GM19099 (cell line): ENCODE measurements around the gene PRELP.

Experiments used
- POLR2A ChIP-seq: IDR thresholded peaks from 3 replicates; pipeline ENCODE4 v1.6.1; 2011; ENCODE audit warnings: low read depth; ENCODE audit not compliant: insufficient read length; ENCODE audit errors: extremely low read depth

Gene PRELP

DNA sequence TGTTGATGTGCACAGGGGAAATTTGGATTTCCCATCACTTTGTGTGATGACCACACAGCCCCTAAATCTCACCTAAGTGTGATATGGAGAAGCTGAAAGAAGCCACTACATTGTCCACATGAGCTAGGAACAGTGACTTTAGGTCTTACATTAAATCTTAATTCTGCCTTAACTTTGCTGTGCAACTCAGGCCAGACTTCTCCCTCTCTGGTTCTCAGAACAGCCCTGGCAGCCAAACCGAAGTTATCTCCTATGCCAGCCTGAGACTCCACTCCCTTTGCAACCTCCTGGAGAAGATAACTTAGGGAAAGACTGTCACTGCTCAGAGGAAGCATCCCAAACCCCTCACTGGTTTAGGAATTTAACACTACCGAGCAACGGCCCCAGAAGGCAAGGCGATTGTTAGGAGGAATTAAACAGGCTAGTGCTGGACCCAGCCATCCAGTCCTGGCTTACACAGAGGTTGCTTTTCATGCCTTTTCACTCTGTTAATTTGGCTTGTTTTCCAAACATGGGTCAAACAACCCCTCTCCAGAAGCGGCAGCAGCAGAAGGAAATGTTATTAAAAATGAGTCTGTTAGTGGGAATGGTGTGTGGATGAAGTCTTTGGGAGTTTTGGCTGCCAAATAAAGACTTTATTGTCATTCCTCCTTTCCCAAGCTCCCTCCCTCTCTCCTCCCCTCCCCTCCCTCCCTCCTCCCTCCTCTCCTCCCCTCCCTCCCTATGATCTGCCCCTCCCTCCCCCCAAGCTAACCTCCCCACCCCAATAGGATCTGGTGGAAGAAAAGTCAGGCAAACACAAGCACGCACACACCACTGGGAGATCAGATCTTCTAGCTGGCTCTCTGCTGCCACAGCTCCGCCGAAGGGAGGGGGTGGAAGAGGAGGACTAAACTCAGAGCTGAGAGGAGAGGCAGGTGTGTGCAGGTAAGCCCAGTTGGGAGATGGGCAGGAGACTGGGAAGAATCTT is at the start of gene PRELP:
PRELP (plus strand) TSS at position 795 of the 970 bp plus-strand sequence. CDS start 7,379 bp downstream, outside the sequence.
- no peak for TF ChIP-seq POLR2A

DNA sequence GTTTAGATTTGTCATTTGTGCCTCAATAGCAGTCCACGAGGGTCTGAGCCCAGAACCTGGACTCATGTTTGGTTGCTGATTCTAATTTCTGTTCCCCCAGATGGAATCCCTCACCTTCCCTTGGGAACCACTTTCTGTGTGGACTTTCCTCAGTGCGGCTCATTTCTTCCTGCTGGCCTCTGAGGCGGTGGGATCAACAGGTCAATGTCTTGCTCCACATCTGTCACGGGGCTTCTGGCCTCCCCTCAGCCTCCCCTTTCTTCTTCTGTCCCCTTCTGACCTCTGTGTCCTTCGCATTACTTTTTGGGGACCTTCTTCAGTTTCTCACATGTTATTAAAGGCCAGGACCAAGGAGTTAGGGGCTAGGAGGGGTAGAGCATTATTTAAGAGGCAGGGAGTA is 49.2 kb upstream of the PRELP start:
- no peak for TF ChIP-seq POLR2A

DNA sequence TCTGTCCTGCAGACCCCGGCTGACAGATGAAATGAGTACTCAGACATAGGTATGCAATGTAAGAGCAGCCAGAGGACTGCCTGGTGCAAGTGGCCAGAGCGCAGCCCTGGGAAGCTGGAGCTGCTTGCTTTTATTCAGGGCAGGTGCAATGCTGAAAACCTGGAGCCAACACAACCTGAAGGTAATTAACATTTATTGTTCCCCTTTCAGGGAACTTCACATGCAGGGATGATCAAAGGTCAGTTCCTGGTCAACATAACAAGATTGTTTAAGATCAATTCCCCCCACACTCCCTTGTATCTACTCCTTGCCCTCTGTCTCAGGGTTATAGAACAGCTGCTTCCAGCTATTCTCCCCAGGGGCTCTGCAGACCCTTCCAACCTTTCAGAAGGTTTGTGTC is 48.7 kb upstream of the PRELP start:
- TF ChIP-seq POLR2A = no peak

DNA sequence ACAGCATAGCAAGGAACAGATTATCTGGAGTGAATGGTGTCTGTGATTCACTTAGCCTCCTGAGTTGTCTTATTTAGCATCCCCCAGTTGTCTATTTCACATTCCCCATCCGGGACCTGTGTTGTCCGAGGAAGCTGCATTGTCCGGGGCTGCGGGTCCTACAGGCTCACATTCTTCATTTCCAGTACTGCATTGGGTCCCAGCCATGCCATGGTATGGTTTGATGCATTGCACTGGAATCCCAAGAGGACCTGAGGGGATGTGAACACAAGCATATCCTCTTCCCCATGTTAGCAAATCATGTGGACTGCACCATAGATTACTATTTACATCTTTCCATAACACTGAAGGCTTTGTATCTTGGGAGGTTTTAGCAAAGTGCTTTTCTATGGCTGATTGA is 48.2 kb upstream of the PRELP start:
- TF ChIP-seq POLR2A = no peak

DNA sequence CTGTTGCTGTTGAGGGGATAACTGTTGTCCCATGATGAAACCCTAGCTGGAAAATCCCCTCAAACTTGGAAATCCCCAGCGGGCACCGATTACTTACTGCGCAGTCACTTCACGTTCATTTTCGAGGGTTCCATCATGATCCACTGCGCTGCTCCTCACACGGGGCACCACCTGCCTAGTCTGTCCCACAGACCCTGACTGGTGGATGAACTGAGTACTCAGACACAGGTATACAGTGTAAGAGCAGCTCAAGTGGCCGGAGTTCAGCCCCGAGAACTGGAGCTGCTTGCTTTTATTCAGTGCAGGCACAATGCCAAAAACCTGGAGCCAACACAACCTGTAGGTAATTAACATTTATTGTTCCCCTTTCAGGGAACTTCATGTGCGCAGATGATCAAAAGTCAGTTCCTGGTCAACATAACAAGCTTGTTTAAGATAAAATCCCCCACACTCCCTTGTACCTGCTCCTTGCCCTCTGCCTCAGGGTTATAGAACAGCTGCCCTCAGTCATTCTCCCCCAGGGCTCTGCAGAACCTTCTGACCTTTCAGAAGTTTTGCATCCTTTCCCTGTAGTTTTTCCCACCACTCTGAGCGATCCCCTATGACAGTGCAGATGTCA is 46.5 kb upstream of the PRELP start:
- TF ChIP-seq POLR2A = no peak

DNA sequence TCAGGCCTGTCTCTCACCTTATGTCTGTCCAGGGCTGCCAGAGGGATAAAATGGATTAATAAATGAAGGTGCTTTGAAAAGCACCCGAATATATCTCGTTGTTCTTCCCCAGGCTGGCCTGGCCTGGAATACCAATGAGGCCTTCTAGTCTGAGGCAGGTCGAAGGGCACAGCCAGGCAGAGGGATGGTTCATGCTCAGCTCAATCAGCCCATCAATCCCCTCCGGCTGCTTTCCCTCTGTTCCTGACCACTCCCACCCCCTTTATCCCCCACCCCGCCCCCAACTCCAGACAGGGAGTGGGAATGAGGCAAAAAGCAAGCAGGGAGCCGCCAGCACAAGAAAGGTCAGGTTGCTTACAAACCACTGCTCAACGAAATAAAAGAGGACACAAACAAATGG is 40.0 kb upstream of the PRELP start:
- no peak for TF ChIP-seq POLR2A

DNA sequence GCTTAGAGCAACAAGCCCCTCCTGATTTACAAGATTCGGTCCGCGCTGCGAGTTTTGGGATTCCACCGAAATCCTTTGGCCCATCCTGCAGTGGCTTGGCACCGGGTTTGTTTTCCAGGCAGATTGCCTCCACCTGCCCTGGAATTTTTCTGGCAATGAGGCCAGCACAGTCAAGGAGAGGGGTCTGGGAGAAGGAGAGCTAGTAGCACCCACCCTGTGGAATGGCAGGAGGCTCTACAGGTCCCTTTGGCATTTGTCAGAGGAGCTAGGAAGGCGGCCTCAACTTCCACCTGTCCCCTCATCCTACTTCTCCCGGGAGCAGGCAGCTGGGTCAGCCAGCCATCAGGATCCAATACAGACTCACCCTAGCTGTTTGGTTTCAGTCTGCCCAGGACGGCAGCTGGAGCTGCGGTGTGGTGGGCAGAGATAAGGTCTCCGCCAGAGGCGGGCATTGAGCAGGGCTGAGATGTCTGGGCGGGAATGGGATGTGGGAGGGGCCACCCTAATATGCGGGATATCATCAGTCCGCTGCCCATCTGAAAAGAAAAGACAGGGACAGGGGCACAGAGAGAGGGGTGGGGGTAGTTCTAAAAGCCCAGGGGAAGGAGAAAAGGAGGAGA is 37.8 kb upstream of the PRELP start:
- TF ChIP-seq POLR2A = no peak

DNA sequence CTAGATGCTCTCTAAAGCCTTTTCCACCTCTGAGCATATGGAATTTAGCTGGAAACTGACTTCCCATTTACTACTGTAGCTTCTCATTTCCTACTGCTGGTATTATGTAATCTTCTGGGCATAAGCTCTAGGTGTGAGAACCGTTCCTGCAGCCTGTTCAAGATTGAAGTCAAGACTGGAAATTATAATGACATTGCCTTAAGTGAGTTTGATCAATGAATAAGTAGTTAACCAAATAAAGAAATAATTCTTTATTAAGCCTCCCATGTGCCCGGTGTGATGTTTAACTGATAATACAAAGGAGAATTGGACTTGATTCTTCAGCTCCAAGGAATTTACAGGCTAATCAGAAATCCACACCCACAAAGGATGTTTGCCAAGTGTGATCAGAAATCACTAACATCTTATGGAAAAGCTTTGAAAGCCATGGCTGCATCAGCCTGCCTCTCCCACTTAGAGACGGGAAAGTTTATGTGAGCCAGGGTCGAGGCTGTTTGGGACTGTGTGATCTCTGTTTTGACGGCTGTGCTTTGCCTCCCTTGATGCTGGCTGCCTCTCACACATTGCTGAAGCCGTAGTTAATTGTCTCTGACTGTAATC is 36.4 kb upstream of the PRELP start:
- no peak for TF ChIP-seq POLR2A

DNA sequence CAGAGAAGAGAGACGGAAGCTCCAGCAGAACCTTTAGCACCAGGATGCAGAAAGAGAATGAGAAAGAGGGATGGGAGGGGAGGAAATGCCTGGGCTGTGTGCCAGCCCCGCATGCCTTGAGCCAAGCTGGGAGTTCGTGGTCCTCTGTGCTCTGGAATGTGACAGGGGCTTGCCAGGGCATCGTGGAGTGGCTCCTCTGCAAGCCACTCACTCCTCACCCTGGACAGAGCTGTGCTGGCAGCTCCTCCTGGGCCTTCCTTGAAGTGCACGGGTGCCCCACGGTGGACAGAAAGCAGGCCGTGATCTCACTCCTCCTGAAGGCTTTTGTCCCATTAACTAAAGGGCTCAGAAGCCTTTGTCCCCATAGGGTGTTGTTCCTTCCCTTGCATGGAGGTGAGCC is 34.8 kb upstream of the PRELP start:
- no peak for TF ChIP-seq POLR2A

DNA sequence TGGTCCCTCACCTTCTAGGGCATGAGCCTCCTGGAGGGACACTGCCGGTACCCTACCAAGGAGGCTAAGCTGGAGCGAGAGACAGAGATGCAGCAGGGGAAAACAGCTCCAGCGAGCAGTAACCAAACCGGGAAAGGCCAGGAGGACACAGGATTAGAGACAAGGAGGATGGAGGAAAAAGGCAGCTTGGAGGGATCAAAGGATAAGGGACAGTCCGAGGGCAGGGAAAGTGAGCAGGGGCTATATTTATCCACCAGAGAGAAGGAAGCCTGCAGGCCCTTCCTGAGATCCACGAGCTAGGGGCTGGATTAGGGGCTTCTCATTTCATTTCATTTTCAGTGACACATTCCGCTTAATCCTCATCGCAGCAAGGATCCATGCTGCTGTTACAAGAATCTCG is 33.8 kb upstream of the PRELP start:
- no peak for TF ChIP-seq POLR2A

DNA sequence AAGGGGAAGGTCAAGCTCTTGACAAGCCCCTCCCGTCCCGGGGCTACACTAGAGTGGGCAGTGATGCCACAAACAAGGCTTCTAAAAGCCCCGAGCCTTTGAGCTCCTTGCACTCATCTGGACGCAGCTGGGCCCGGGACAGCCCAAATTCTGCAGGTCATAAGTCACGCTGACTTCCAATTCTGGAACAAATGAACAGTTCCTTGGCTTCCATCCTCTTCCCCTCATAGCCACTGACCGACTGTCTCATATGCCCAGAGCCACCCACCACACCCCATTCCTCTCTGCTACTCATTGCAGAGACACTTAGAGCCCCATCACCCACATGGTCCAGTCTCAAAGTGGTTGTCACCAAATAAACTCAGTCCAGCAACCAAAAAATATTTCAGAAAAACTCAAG is 32.8 kb upstream of the PRELP start:
- no peak for TF ChIP-seq POLR2A

DNA sequence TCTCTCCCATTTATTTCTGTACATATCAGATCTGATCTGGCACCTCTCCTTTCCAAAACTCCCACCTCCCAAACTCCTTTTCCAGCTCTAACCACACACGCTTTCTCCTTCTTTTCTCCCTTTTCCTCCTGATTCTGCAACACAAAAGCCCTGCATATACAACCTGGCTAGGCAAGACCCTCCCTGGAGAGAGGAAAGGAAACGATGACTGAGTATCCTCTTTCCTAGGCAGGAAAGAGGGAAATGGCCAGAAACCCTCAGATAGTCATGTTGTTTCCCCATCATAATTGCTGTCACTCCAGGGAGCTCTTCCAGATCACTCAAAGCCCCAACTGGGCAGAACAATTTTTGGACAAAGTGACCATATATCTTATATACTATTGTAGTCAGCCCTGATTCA is 32.3 kb upstream of the PRELP start:
- TF ChIP-seq POLR2A = no peak

DNA sequence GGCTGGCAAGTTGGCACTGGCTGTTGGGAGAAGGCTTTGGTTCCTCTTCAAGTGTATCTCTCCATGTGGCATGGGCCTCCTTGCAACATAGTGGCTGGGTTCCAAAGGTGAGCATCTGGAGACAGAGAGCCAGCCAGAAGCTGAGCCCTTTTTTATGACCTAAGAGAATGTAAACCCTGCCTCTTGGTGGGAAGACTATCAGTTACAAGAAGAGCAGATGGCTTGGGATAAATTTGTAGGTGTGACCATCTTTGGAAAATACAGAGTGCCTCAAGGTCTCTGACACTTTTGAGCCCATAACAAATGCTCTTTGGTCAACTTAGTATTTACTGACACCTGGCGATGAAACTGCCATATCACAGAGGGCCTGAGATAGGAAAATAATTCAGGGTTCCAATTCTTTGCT is 31.4 kb upstream of the PRELP start:
- no peak for TF ChIP-seq POLR2A

DNA sequence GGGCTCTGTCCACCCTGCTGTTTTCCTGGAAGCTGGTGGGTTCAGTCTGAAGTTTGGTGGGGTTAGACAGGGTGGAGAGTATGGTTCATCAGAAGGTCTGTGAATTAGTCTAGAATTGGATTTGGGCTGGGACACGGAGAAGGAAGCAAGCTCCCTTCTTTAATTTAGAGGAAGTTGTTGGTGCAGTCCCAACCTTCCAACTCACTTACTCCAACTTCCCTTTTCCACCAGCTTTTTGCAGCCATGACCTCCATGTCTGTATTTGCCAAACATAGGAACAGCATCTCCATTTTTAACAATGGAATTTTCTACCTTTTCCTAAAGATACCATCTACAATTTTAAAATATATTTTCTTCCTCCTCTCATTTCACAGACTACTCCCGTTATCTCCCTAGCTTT is 28.5 kb upstream of the PRELP start:
- TF ChIP-seq POLR2A = no peak

DNA sequence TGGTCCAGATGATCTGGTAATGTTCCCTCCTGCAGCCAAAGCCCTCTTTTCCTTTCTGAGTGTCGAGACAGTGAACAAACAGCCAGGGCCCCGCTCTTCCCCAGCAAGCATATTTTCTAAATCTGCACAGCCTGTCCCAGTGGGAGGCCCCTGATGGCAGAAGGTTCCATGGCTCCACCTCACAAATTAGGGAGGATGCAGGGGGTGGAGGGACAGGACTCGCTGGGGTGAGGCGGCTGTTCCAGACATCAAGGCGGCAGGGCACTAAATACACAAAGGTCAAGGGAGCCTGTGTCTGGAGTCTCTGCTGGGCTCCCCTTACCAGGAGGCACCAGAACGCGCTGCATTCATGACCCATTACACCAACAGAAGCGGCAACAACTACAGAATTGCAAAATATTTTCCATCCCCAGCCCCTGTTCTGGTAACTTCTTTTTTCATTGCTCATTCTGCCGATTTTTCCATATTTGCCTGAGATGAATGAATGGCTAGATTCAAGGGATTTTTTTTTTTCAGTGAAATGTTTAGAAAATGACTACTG is 27.0 kb upstream of the PRELP start:
- no peak for TF ChIP-seq POLR2A
